ENCODE data around the gene ACKR4. TPM values are rescaled to one million over a fixed set of nuclear protein-coding genes. Genes with fewer than 3 reads are reported as not detected.
"Not testable (repeated sequence)": the region's sequence is repeated elsewhere in the genome, so short reads cannot be mapped to it uniquely, and the experiment has no call there.

Gene ACKR4
- total and polyA plus RNA-seq, 2 of the 8 experiments (the other 6 are each of a cell fraction or from before 2014, with no cell fraction given) = not detected

- TF ChIP-seq MAFK (IDR thresholded peaks at IDR 0.05; ENCODE audit: low read depth, low read length) (no peak), GABPA (IDR thresholded peaks at IDR 0.05; ENCODE audit: borderline replicate concordance, insufficient read depth, low read length) (no peak), SIRT6 (IDR thresholded peaks at IDR 0.05; ENCODE audit: low read length) (no peak), GTF2F1 (IDR thresholded peaks at IDR 0.05; ENCODE audit: borderline replicate concordance, low read depth, low read length) (no peak)
Measured at GRCh38 chr3:132555306-132556035, 41.6 kb upstream of the ACKR4 start (continued).

GRCh38 chr3:132556036-132556386, 41.1 kb upstream of the ACKR4 start:
- H3K4me2 ChIP-seq (ENCODE audit: insufficient read depth in 1 of 2, low read depth in 2 of 2, low read length in 2 of 2); H2BK120ac ChIP-seq (replicated peaks; ENCODE audit: low read depth, low read length); H3K9me3 ChIP-seq (ENCODE audit: insufficient read depth in 2 of 2, low read depth in 1 of 2, low read length in 1 of 2); POLR2A ChIA-PET (ENCODE audit: partially characterized antibody); H2BK20ac ChIP-seq (ENCODE audit: low read length); H3K14ac ChIP-seq (ENCODE audit: insufficient read length); H3K4me3 ChIP-seq (ENCODE audit: extremely low read depth in 1 of 4, insufficient read depth in 2 of 4, low read depth in 3 of 4, low read length in 4 of 4); H3K56ac ChIP-seq (replicated peaks; ENCODE audit: insufficient read length, low read depth, low read length); H3K23me2 ChIP-seq (ENCODE audit: low read depth, low read length); H3K23ac ChIP-seq (ENCODE audit: insufficient read length); H3K18ac ChIP-seq (ENCODE audit: extremely low read depth, low read length); H2BK12ac ChIP-seq (ENCODE audit: low read depth, low read length); H3K79me2 ChIP-seq (ENCODE audit: control insufficient read depth in 1 of 2, insufficient read depth in 2 of 2, low read length in 2 of 2); FAIRE-seq; H3K27me3 ChIP-seq (replicated peaks in 1 of 4; ENCODE audit: control insufficient read depth in 3 of 4, extremely low read depth in 1 of 4, insufficient read depth in 3 of 4, low read length in 3 of 4); H3K79me1 ChIP-seq (ENCODE audit: low read depth, low read length); H2AFZ ChIP-seq (ENCODE audit: low read length); H2AK5ac ChIP-seq (ENCODE audit: low read depth, low read length); H3K27ac ChIP-seq (ENCODE audit: low read depth, low read length); H4K5ac ChIP-seq (ENCODE audit: insufficient read length, low read depth, low read length); H4K20me1 ChIP-seq (replicated peaks in 1 of 2; ENCODE audit: control insufficient read depth in 1 of 2, insufficient read depth in 2 of 2, low read length in 2 of 2); DNase-seq (ENCODE audit: low read depth in 1 of 2, low spot score in 2 of 2); H3K9ac ChIP-seq (replicated peaks in 1 of 4; ENCODE audit: extremely low read depth in 1 of 4, low read depth in 3 of 4, low read length in 3 of 4); H4K8ac ChIP-seq (ENCODE audit: extremely low read depth, insufficient read depth, low read length); H3K36me3 ChIP-seq (ENCODE audit: control insufficient read depth in 2 of 4, insufficient read depth in 4 of 4, low read length in 3 of 4); CTCF ChIA-PET (ENCODE audit: partially characterized antibody); H3K4ac ChIP-seq (replicated peaks; ENCODE audit: insufficient read length, low read depth, low read length): not testable (repeated sequence)
- peak overlapping the region; percentile 6 for H4K91ac ChIP-seq (replicated peaks; ENCODE audit: insufficient read length, low read length)
- H3K4me1 ChIP-seq (replicated peaks in 1 of 4; ENCODE audit: control insufficient read depth in 3 of 4, insufficient read depth in 4 of 4, low read length in 3 of 4) = peaks cover 3 to 12% (median 7%) of the 10 kb centered on the region in 4 experiments; a peak in 4 of 7 replicates
- H2BK5ac ChIP-seq (ENCODE audit: low read depth, low read length) = 0 out of 2 replicates have a peak overlapping the region, but pooled peaks have one; percentile 35
- H2BK15ac ChIP-seq (ENCODE audit: low read length) = peak overlapping the region; percentile 46; the same call in 1 of the 2 replicates
- WGBS, 2 experiments (ENCODE audit: extremely low coverage in 1 of 2, insufficient coverage in 1 of 2, insufficient read length in 1 of 2, insufficient replicate concordance in 2 of 2, low coverage in 1 of 2, low lambda C conversion rate in 2 of 2, missing lambda C conversion rate in 1 of 2) = 91% methylated on average over 3 of the region's 3 CpGs; no CpG with 5 or more reads in 1 of the 2 experiments
